ENCODE results near the gene FTSJ1.

FTSJ1 gene

GRCh38 chrX:48456628-48457331 is 19.2 kb upstream of the FTSJ1 start:
- no peaks in the 10 kb centered on the region for H3K27me3 ChIP-seq
- H3K9me3 ChIP-seq: no peaks in the 10 kb centered on the region
- no peak overlapping the region for H3K27ac ChIP-seq
- TF ChIP-seq CTCF (IDR thresholded peaks at IDR 0.05): no peak
- no peaks in the 10 kb centered on the region for H3K36me3 ChIP-seq
- H3K4me3 ChIP-seq (ENCODE audit: low read depth in 1 of 2, low read length in 1 of 2): no peak overlapping the region
- H3K4me1 ChIP-seq (ENCODE audit: control insufficient read depth in 1 of 2, insufficient read depth in 1 of 2, low read depth in 1 of 2, low read length in 1 of 2): no peaks in the 10 kb centered on the region

GRCh38 chrX:48458711-48459110 is 17.3 kb upstream of the FTSJ1 start:
- Histone ChIP-seq H3K27me3 (no peaks in the 10 kb centered on the region), H3K4me3 (ENCODE audit: low read depth in 1 of 2, low read length in 1 of 2) (no peak overlapping the region), H3K4me1 (ENCODE audit: control insufficient read depth in 1 of 2, insufficient read depth in 1 of 2, low read depth in 1 of 2, low read length in 1 of 2) (no peaks in the 10 kb centered on the region), H3K36me3 (no peaks in the 10 kb centered on the region), H3K9me3 (no peaks in the 10 kb centered on the region), H3K27ac (no peak overlapping the region)
- no peak for TF ChIP-seq CTCF (IDR thresholded peaks at IDR 0.05)

GRCh38 chrX:48459483-48459882 is 16.5 kb upstream of the FTSJ1 start:
- no peaks in the 10 kb centered on the region for H3K4me1 ChIP-seq (ENCODE audit: control insufficient read depth in 1 of 2, insufficient read depth in 1 of 2, low read depth in 1 of 2, low read length in 1 of 2)
- TF ChIP-seq CTCF (IDR thresholded peaks at IDR 0.05): no peak
- H3K27me3 ChIP-seq: no peaks in the 10 kb centered on the region
- H3K27ac ChIP-seq: no peak overlapping the region
- H3K9me3 ChIP-seq: no peaks in the 10 kb centered on the region
- no peak overlapping the region for H3K4me3 ChIP-seq (ENCODE audit: low read depth in 1 of 2, low read length in 1 of 2)
- no peaks in the 10 kb centered on the region for H3K36me3 ChIP-seq

GRCh38 chrX:48460031-48460430 is 16.0 kb upstream of the FTSJ1 start:
- Histone ChIP-seq H3K9me3 (no peaks in the 10 kb centered on the region), H3K4me1 (ENCODE audit: control insufficient read depth in 1 of 2, insufficient read depth in 1 of 2, low read depth in 1 of 2, low read length in 1 of 2) (no peaks in the 10 kb centered on the region), H3K27ac (no peak overlapping the region), H3K36me3 (no peaks in the 10 kb centered on the region), H3K27me3 (no peaks in the 10 kb centered on the region), H3K4me3 (ENCODE audit: low read depth in 1 of 2, low read length in 1 of 2) (no peak overlapping the region)
- TF ChIP-seq CTCF (IDR thresholded peaks at IDR 0.05): no peak

- Histone ChIP-seq H3K4me1 (ENCODE audit: control insufficient read depth in 1 of 2, insufficient read depth in 1 of 2, low read depth in 1 of 2, low read length in 1 of 2) (no peaks in the 10 kb centered on the region), H3K36me3 (no peaks in the 10 kb centered on the region), H3K4me3 (ENCODE audit: low read depth in 1 of 2, low read length in 1 of 2) (no peak overlapping the region), H3K27me3 (no peaks in the 10 kb centered on the region), H3K9me3 (no peaks in the 10 kb centered on the region), H3K27ac (no peak overlapping the region)
- no peak for TF ChIP-seq CTCF (IDR thresholded peaks at IDR 0.05)
Observed at GRCh38 chrX:48460606-48461005, 15.4 kb upstream of the FTSJ1 start.
